A673 (cell line): Measurements from ENCODE around the gene ZC3H11A.

Experiments used
- EZH2 ChIP-seq: fragments of 200-600 bp; sonication (generic); IDR thresholded peaks from 2 replicates; pipeline ENCODE4 v1.6.1; 2017; ENCODE audit warnings: borderline replicate concordance, low read depth, mild to moderate bottlenecking, mixed read lengths, antibody characterized with exemption, low read length; ENCODE audit not compliant: poor library complexity, severe bottlenecking
- TF ChIP-seq, protein P1 (sequence below): fragments of 300-800, 200-600 bp; sonication (generic); conservative IDR thresholded peaks from 2 replicates; pipeline ENCODE4 v1.5.1; 2017; ENCODE audit warnings: low read depth, mild to moderate bottlenecking, antibody characterized with exemption, low read length, moderate library complexity, mixed read lengths

DNA sequence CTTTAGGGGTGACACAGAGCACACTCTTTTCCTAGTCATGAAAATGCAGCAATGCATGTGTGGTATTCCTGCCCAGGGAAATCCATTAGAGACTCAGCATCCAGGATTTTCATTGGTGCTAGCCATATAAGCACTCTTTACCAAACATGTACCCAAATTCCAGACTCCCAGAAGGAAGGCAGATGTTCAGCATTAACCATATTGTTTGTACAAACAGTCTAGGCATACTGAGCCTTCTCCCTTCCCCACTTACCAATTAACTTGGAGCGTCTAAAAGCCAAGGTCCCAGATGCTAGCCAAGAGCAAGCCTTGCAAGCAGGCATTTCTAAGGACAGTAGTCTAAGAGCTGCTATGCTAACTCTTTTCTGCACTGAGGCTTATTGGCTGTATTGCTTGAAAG lies 27.9 kb downstream of the ZC3H11A start:
- TF ChIP-seq EZH2 = no peak
- TF ChIP-seq, protein P1, sequence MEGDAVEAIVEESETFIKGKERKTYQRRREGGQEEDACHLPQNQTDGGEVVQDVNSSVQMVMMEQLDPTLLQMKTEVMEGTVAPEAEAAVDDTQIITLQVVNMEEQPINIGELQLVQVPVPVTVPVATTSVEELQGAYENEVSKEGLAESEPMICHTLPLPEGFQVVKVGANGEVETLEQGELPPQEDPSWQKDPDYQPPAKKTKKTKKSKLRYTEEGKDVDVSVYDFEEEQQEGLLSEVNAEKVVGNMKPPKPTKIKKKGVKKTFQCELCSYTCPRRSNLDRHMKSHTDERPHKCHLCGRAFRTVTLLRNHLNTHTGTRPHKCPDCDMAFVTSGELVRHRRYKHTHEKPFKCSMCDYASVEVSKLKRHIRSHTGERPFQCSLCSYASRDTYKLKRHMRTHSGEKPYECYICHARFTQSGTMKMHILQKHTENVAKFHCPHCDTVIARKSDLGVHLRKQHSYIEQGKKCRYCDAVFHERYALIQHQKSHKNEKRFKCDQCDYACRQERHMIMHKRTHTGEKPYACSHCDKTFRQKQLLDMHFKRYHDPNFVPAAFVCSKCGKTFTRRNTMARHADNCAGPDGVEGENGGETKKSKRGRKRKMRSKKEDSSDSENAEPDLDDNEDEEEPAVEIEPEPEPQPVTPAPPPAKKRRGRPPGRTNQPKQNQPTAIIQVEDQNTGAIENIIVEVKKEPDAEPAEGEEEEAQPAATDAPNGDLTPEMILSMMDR = no peak
